Tibial nerve (tissue), 4 donors: ENCODE measurements around the gene PTPRD. TPM values are rescaled to one million over a fixed set of nuclear protein-coding genes. Genes with fewer than 3 reads are reported as not detected.

Source experiments
- DNase-seq, 2 donors: peaks; one replicate each; pipeline ENCODE4 v3.0.0-alpha.2; 2019; ENCODE audit warnings: low spot score in 2 of 2
- H3K27ac ChIP-seq, 4 donors: fragments of 200-600 bp; sonication (generic) in 3 of 4; one replicate each; pipeline ENCODE4 v1.5.1; 2017 to 2019; ENCODE audit warnings: mild to moderate bottlenecking in 1 of 4
- H3K27me3 ChIP-seq, 2 donors: fragments of 200-600 bp; sonication (generic) in 1 of 2; one replicate each; pipeline versions ENCODE4 v1.5.1 to v1.6.0; 2017 to 2019
- H3K36me3 ChIP-seq, 3 donors: fragments of 200-600 bp; sonication (generic); one replicate each; pipeline ENCODE4 v1.5.1; 2018 to 2019
- H3K4me1 ChIP-seq, 4 donors: fragments of 200-600 bp; sonication (generic) in 3 of 4; one replicate each; pipeline ENCODE4 v1.5.1; 2017 to 2019
- H3K4me3 ChIP-seq, 4 donors: fragments of 200-600 bp; sonication (generic) in 3 of 4; one replicate each; pipeline ENCODE4 v1.5.1; 2017 to 2019; ENCODE audit warnings: mild to moderate bottlenecking in 1 of 4, moderate library complexity in 1 of 4
- H3K9me3 ChIP-seq, 4 donors: fragments of 200-600 bp; sonication (generic) in 3 of 4; one replicate each; pipeline ENCODE4 v1.5.1; 2017 to 2019
- EP300 ChIP-seq, 2 donors: sonication (generic); formaldehyde crosslinking; IDR thresholded peaks; one replicate each; pipeline ENCODE4 v1.6.1; 2017; ENCODE audit warnings: antibody characterized with exemption in 2 of 2, mild to moderate bottlenecking in 1 of 2
- POLR2A ChIP-seq, 2 donors: fragments of 450-650 bp; IDR thresholded peaks; one replicate each; pipeline ENCODE4 v1.6.1; 2017; ENCODE audit warnings: antibody characterized with exemption in 2 of 2, mild to moderate bottlenecking in 2 of 2, moderate library complexity in 2 of 2
- WGBS, 2 donors: methylation state at CpG; one replicate each; pipeline ENCODE4 v1.1.5; 2018; 5-methylcytosine and 5-hydroxymethylcytosine counted together
- total RNA-seq, 4 donors: library from RNA; depleted of rRNA; stranded (reverse); fragments of >200 nt; gene quantifications; one replicate each; pipeline ENCODE4 v1.1.0, GENCODE V29; 2016
- TF ChIP-seq, protein P1 (sequence below), 5 experiments: fragments of 200-600 bp in 3 of 5; fragments of 450-650 bp in 2 of 5; sonication (generic) in 3 of 5; IDR thresholded peaks; one replicate each; pipeline ENCODE4 v1.5.1; 2016 to 2019; ENCODE audit warnings: antibody characterized with exemption in 5 of 5, mild to moderate bottlenecking in 3 of 5, moderate library complexity in 2 of 5

The PTPRD gene
- total RNA-seq, 4 donors from 2014 or later = 1.7 to 13.2 (median 5.1) TPM

DNA sequence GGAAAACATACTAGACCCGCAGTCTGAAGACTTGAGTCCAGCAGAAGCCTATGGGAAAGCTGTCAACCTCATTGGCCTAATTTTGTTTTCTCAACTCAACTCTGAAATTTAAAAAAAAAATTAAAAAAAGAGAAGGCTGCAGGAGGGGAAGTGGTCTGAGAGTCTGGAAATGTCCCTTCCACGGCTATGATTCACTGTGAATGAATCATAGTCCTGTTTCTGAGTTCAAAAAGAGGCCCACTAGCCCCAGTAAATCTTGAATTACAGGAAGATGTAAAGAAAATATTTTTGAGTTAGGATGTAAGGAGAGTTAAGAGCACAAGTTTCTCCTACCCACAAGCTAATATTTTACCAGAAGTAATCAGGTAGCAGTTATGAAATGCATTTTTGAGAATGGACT is 2247.8 kb downstream of the PTPRD start:
- Histone ChIP-seq H3K4me1 (no peaks in the 10 kb centered on the region), H3K9me3 (no peaks in the 10 kb centered on the region), H3K4me3 (no peak overlapping the region), H3K36me3 (no peaks in the 10 kb centered on the region), H3K27ac (no peak overlapping the region), H3K27me3 (no peaks in the 10 kb centered on the region)
- TF ChIP-seq, protein P1, sequence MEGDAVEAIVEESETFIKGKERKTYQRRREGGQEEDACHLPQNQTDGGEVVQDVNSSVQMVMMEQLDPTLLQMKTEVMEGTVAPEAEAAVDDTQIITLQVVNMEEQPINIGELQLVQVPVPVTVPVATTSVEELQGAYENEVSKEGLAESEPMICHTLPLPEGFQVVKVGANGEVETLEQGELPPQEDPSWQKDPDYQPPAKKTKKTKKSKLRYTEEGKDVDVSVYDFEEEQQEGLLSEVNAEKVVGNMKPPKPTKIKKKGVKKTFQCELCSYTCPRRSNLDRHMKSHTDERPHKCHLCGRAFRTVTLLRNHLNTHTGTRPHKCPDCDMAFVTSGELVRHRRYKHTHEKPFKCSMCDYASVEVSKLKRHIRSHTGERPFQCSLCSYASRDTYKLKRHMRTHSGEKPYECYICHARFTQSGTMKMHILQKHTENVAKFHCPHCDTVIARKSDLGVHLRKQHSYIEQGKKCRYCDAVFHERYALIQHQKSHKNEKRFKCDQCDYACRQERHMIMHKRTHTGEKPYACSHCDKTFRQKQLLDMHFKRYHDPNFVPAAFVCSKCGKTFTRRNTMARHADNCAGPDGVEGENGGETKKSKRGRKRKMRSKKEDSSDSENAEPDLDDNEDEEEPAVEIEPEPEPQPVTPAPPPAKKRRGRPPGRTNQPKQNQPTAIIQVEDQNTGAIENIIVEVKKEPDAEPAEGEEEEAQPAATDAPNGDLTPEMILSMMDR (IDR thresholded peaks at IDR 0.05) = no peak
- TF ChIP-seq POLR2A (IDR thresholded peaks at IDR 0.05) (no peak), EP300 (IDR thresholded peaks at IDR 0.05) (no peak)
- no peak for DNase-seq
- WGBS, 2 donors = 52 to 77% methylated on average over 2 of the region's 2 CpGs

DNA sequence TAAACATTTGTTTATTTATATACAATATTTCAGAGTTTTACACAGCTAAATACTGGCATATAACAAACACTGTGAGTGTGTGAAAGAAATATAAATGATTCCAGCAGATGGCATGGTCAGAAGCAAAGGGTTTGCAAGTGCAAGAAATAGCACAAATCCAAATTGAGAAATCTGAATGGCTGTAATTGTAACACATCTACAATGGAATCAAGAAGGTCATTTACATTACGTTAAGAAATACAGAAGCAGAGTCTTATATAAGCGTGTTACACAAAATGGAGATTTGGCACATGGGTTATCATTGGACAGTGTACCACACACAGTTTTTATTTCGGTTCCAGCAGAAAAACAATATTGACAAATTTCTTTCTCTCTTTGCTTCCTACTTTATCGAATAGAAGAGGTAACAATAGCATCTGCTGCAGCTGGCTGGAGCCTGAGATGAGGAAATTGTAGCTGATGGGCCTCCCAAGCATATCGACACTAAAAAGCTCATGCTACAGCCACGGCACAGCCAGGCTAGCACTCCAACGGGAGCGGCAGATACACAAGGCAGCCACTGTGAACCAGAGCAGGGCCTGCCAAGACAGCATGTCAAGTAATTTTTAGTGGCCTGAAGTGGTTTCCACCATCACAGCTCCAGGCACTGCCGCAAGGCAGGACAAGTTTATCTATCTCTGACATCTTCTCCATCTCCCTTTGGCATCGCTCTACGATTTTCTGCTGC is 2248.6 kb downstream of the PTPRD start:
- WGBS, 2 donors = 66 to 75% methylated on average over 10 to 11 of the region's 11 CpGs
- Histone ChIP-seq H3K9me3 (no peaks in the 10 kb centered on the region), H3K36me3 (no peaks in the 10 kb centered on the region), H3K27me3 (no peaks in the 10 kb centered on the region), H3K27ac (no peak overlapping the region), H3K4me1 (no peaks in the 10 kb centered on the region), H3K4me3 (no peak overlapping the region)
- TF ChIP-seq, protein P1 (IDR thresholded peaks at IDR 0.05) = no peak
- no peak for TF ChIP-seq EP300 (IDR thresholded peaks at IDR 0.05)
- TF ChIP-seq POLR2A (IDR thresholded peaks at IDR 0.05) = no peak
- DNase-seq = no peak

DNA sequence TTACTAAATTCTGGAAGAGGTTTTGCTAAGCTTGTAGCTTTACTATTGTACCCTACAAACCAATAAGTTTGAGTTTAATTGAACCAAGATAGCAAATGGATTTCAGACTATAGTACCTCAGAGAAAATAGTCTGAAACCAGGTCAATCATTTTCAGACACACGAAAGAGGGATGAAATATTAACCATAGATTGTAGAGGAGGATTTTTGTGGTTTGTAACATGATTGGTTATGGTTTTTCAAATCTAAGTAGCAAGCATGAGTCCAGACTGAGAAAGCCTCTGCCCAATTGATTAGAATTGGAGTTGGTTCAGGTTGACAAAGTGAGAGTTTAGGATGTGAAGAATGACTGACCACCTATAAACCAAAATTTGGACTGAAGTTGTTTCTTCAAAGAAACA is 2250.6 kb downstream of the PTPRD start:
- WGBS, 2 donors = 68 to 87% methylated on average over 1 of the region's 1 CpG
- no peaks in the 10 kb centered on the region for H3K9me3 ChIP-seq
- no peaks in the 10 kb centered on the region for H3K36me3 ChIP-seq
- H3K4me1 ChIP-seq = no peaks in the 10 kb centered on the region
- H3K27ac ChIP-seq = no peak overlapping the region
- no peaks in the 10 kb centered on the region for H3K27me3 ChIP-seq
- no peak overlapping the region for H3K4me3 ChIP-seq
- TF ChIP-seq POLR2A (IDR thresholded peaks at IDR 0.05) (no peak), EP300 (IDR thresholded peaks at IDR 0.05) (no peak)
- TF ChIP-seq, protein P1 (IDR thresholded peaks at IDR 0.05) = no peak
- DNase-seq = no peak

DNA sequence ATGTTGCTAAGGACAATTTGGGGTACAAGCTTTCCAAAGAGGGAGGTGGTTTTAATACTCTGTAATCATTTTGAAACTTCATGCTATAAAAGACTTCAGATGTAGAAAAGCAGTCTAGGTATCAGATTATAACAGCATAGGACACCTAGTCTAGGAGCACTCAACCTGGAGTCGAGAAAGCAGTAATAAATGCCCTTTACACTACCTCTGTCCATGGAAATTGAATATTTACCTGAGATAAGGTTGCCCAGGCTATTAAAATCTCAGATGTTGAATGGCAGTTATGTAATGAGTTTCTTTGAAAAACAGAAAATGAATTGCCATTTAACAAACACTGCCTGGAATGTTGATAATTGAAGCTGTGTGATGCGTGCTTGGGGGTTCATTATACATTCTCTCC is 2251.4 kb downstream of the PTPRD start:
- Histone ChIP-seq H3K9me3 (no peaks in the 10 kb centered on the region), H3K36me3 (no peaks in the 10 kb centered on the region), H3K4me1 (no peaks in the 10 kb centered on the region), H3K4me3 (no peak overlapping the region), H3K27ac (no peak overlapping the region), H3K27me3 (no peaks in the 10 kb centered on the region)
- no peak for TF ChIP-seq EP300 (IDR thresholded peaks at IDR 0.05)
- DNase-seq = no peak
- 73 to 85% methylated on average over 2 of the region's 2 CpGs for WGBS, 2 donors

DNA sequence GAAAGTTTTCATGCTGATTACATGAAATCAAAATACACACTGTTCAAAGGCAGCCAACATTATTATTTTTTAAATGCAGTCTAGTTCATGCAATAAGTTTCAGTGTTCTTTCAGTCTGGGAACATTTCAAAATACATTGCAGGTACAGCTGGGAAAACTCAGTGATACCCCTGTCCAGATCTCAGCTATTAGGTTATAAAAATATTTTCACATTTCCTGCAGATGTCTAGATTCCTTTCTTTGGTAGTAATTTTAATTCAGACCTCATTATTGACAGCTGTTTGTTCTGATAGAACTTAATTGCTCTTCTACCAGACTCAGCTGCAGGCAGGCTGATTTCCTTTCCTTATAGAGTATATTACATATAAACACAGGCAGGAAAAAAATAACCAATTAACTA is 2256.4 kb downstream of the PTPRD start:
- no peak for DNase-seq
- Histone ChIP-seq H3K4me3 (no peak overlapping the region), H3K9me3 (no peaks in the 10 kb centered on the region), H3K27ac (no peak overlapping the region), H3K36me3 (no peaks in the 10 kb centered on the region), H3K27me3 (no peaks in the 10 kb centered on the region), H3K4me1 (no peaks in the 10 kb centered on the region)
- no peak for TF ChIP-seq EP300 (IDR thresholded peaks at IDR 0.05)
- TF ChIP-seq, protein P1 (IDR thresholded peaks at IDR 0.05) = no peak
- no peak for TF ChIP-seq POLR2A (IDR thresholded peaks at IDR 0.05)

DNA sequence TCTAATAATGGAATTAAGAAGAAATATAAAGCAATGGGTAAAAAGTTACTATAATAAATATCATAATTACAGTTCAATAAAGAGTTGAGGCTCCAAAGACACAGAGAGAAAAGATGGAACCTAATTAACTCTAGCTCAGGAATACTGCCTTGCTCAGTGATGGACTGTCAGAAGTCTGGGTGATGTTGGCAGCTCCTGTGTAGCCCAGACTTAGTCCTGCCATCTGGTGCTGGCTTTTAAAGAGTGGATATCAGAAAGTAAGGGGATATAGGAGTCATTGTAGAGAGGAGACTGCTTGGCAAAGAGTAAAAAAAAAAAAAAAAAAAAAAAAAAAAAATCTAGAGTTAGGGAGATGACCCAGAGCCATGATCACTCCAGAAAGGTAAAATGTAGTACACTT is 2261.4 kb downstream of the PTPRD start:
- Histone ChIP-seq H3K9me3 (no peaks in the 10 kb centered on the region), H3K27me3 (no peaks in the 10 kb centered on the region), H3K27ac (no peak overlapping the region), H3K4me1 (no peaks in the 10 kb centered on the region), H3K36me3 (no peaks in the 10 kb centered on the region), H3K4me3 (no peak overlapping the region)
- TF ChIP-seq EP300 (IDR thresholded peaks at IDR 0.05) (no peak), POLR2A (IDR thresholded peaks at IDR 0.05) (no peak)
- TF ChIP-seq, protein P1 (IDR thresholded peaks at IDR 0.05) = no peak
- DNase-seq = no peak
